ENCODE results near the gene FOXP1.
"Not testable (repeated sequence)": the region's sequence is repeated elsewhere in the genome, so short reads cannot be mapped to it uniquely, and the experiment has no call there.

FOXP1 gene

GRCh38 chr3:71526448-71526847 is 57.1 kb downstream of the FOXP1 start:
- DNase-seq, result not testable (repeated sequence)

DNA sequence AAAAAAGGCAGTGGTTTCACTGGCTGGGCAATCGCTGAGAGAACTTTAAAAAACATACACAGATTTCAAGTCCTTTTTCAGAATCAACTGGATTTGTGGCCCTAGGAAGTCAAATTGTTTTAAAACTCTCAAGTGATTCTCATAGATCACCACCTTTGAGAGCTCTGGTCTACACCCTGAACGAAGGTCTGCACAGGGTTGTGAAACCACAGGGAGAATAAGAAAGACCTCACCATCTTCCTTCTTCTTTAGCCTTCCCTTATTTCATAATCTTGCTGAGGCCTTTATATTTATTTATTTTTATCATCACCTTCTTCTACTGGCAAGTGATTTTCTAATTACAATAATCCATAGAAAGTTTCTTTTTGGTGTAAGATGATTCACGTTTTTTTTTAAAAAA is 58.1 kb downstream of the FOXP1 start:
- DNase-seq, result peak; percentile 46

GRCh38 chr3:71524672-71525071 is 58.9 kb downstream of the FOXP1 start:
- DNase-seq, result no peak

GRCh38 chr3:71523628-71524027 is 59.9 kb downstream of the FOXP1 start:
- no peak for DNase-seq

- DNase-seq, result no peak
These were observed 61.3 kb downstream of the FOXP1 start for GRCh38 chr3:71521940-71522876.

DNA sequence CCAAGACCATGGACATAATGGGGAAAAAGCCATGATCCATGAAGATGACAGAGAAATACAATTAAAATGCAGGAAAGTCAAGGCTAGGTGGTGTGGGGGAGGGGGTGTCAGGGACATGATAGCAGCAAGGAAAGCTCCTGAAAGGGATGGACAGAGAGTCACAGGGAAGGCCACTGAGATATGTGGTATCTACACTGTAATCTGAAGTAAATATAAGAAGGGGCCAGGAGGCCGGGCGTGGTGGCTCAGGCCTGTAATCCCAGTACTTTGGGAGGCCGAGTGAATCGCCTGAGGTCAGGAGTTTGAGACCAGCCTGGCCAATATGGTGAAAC is 62.5 kb downstream of the FOXP1 start:
- DNase-seq, result no peak

DNA sequence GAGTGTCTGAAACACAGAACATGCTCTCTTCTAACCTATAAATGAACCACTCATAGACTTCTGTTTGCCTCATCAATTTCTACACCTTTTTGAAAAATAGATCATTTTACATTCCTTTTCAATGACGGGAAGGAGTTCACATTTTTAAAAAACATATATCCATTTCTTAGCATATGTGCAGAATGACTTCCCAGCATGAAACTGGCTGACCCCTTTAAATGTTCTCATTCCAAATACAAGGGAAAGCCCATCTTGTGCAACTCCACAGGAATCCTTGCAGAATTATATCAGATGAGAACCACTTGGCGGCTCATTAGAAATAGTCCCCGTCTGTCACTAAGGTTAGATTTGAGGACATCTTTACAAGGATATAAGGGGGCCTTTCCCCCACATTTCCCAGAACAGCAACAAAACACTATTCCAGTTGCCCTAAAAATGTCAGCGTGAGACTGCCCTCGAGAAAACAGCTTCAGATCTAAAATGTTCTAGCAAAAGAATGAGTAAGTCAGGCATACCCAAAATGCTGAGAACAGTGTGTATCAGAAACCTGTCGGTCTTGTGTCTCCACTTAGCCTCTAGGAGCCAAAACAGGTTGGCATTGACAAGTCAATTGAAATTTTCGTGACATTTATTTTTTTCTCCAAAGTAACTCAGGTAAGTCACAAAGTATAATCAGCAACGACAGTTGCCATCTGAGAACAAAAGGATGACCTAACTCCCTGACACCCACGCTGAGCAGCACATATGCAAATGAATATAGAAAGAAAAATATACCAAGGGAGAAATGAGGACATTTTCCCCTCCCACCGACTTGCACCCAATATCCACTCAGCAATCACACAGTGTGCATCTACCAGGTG is 63.1 kb downstream of the FOXP1 start:
- no peak for DNase-seq

GRCh38 chr3:71518089-71518488 is 65.4 kb downstream of the FOXP1 start:
- DNase-seq, result no peak

- no peak for DNase-seq
These were observed 66.2 kb downstream of the FOXP1 start for GRCh38 chr3:71517271-71517791.

GRCh38 chr3:71515636-71516365 is 67.7 kb downstream of the FOXP1 start:
- no peak for DNase-seq

- DNase-seq, result no peak
These were observed 68.9 kb downstream of the FOXP1 start for GRCh38 chr3:71514621-71515020.

- DNase-seq, result no peak
These were observed 70.0 kb downstream of the FOXP1 start for GRCh38 chr3:71513515-71513914.

- DNase-seq, result no peak
These were observed 70.4 kb downstream of the FOXP1 start for GRCh38 chr3:71513081-71513480.

DNA sequence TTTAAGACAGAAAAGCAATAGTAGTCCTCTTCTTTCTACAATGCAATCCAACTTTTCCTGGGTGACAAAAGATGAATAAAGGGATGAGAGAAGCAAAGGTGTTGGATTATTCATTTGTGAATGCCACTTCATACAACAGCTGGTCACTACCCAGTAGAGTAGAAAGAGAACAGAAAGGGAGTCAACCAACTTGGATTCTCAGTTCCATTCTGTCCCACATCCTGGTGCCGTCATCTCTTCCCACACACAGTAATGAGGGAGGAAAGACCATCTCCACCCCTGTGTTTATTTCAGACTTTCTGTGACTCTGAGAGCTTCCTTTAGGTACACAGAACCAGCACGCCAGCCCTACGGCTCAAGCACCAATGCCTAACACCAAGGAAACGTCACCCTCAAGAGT is 71.0 kb downstream of the FOXP1 start:
- no peak for DNase-seq

DNA sequence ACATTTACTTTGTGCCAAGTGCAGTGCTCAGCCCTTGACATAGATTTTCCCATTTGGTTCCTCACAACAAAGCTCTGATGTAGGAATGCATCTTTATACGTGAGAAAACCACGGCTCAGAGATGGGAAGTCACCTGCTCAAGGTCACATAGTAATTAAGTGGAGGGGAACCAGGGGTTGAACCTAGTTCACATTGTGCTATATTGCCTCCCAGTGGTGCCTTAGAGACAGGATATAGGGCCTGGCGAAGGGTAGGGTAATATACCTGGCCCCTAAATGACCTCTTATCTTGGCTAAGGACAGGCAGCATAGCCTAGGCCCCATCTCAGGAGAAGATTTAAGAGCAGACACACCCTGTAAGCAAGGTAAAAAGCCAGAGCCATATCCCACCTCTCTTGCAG is 71.5 kb downstream of the FOXP1 start:
- DNase-seq, result no peak

- DNase-seq, result peak; percentile 45
These were observed 72.1 kb downstream of the FOXP1 start for GRCh38 chr3:71511446-71511845.

DNA sequence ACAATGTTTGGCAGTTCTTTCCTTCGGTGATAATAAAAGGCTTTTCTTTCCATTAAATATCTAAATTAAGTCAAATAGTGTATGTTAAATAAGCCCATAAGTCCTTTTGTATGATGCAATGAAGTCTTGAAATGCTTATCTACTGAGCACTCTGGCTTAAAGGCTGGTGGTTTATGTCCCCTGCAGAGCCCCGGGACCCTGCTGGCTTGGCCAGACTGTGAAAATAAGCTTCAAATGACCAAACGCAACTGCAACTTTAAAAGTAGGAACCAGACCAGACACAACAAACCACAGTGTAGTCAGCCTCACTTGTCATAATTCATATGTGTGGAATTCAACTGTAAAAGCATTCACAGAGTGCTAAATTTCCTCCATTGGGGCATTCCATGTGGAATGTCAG is 72.5 kb downstream of the FOXP1 start:
- peak; percentile 79 for DNase-seq

GRCh38 chr3:71510510-71510909 is 73.0 kb downstream of the FOXP1 start:
- no peak for DNase-seq

DNA sequence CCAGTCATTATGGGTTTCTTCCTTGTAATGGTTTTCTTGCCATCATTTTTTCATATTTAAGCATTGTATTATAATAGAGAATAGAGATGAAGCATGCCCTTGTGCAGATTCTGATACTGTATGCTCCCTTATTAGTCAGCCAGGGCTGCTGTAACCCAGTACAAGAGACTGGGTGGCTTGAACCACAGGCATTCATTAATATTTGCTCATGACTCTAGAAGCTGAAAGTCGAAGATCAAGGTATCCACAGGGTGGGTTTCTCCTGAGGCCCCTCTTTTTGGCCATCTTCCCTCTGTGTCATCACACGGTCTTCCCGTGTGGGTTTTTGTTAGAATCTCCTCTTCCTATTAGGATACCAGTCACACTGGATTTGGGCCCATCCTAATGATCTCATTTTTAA is 74.5 kb downstream of the FOXP1 start:
- no peak for DNase-seq

GRCh38 chr3:71505767-71506350 is 77.7 kb downstream of the FOXP1 start:
- no peak for DNase-seq

DNA sequence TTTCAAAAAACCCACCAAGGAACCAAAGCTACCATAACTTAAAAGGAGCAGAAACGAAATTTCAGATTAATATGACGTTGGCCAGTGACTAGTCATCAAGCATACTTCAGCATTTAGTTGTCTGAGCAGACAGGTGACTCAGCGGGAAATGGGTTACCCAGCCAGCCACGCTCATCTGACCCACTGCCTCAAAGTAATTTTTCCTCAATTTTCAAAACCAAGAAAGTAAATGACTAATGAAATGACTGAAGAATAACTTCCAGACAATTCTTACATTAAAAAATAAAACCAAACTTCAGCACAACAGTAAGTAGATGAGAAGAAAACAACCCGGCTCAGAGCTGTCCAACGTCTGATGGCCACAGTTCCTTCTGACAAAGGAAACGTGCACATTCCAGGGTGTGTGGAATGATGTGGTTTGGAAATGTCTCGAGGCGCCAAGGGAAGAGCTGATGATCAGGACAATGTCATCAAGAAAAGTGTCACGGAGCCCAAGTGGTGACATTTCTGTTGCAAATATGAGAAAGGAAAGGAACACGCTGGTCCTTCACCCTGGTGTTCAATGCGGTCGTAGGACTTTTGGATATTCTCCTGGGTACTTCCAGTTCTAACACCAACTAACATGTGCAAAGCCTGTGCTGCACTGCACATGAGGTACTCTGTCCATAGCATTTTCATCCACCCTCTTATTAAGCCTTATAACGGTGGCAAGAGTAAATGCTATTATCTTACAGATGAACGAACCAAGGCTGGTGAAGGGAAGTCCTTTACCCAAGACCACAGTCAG is 79.1 kb downstream of the FOXP1 start:
- DNase-seq, result no peak
